K562 (cell line): ENCODE measurements around the gene ZDHHC18. TPM values are rescaled to one million over a fixed set of nuclear protein-coding genes. Genes with fewer than 3 reads are reported as not detected.

ENCODE experiments used
- CBX8 ChIP-seq: fragments of 200-600 bp; sonication (generic); IDR thresholded peaks from 2 replicates; pipeline ENCODE4 v1.6.1; 2012; ENCODE audit warnings: borderline replicate concordance, mixed run types, low read depth, mild to moderate bottlenecking, moderate library complexity, mixed read lengths, low read length, control low read depth, inconsistent platforms; ENCODE audit not compliant: poor library complexity, severe bottlenecking; ENCODE audit errors: extremely low read depth
- CHD1 ChIP-seq: fragments of 200-600 bp; sonication (generic); IDR thresholded peaks from one replicate; pipeline ENCODE4 v1.6.1; 2012; ENCODE audit warnings: mild to moderate bottlenecking, moderate library complexity, low read length, inconsistent platforms
- EGR1 ChIP-seq: fragments of 450-650 bp; conservative IDR thresholded peaks from 2 replicates; pipeline ENCODE4 v1.6.1; 2017; ENCODE audit warnings: mild to moderate bottlenecking
- ETV5 ChIP-seq: sonication (generic); formaldehyde crosslinking; IDR thresholded peaks from 2 replicates; pipeline ENCODE4 v1.4.0; 2020; ENCODE audit warnings: low read depth, mild to moderate bottlenecking, missing genetic modification reagents
- MCM5 ChIP-seq: fragments of 450-650 bp; IDR thresholded peaks from 2 replicates; pipeline ENCODE4 v1.6.1; 2016; ENCODE audit warnings: low read depth
- MYC ChIP-seq, 2 experiments: fragments of 250-450 bp in 1 of 2; sonication (Bioruptor Pico) in 1 of 2; IDR thresholded peaks; 2 replicates each; pipeline versions ENCODE4 v1.5.1 to v1.6.1; 2012 to 2021; ENCODE audit warnings: low read depth in 2 of 2, borderline replicate concordance in 1 of 2, improper control_type of control experiment in 1 of 2, low read length in 1 of 2, mild to moderate bottlenecking in 1 of 2, moderate library complexity in 1 of 2
- NR2C1 ChIP-seq, 2 experiments: fragments of 450-650 bp; IDR thresholded peaks; 2 replicates each; pipeline ENCODE4 v1.6.1; 2017; ENCODE audit warnings: mild to moderate bottlenecking in 2 of 2, antibody characterized with exemption in 1 of 2, inconsistent platforms in 1 of 2, missing compliant biosample characterization in 1 of 2, missing genetic modification characterization in 1 of 2
- PURB ChIP-seq: sonication (generic); formaldehyde crosslinking; IDR thresholded peaks from 2 replicates; pipeline ENCODE4 v1.9.0; 2021; ENCODE audit warnings: low read depth, mild to moderate bottlenecking, missing genetic modification reagents
- SAFB2 ChIP-seq: fragments of 200-400 bp; formaldehyde crosslinking; IDR thresholded peaks from 2 replicates; pipeline ENCODE4 v1.6.1; 2018; ENCODE audit warnings: borderline replicate concordance, low read length, low read depth, moderate library complexity; ENCODE audit not compliant: severe bottlenecking
- ZNF77 ChIP-seq: fragments of 250-450 bp; sonication (Bioruptor Pico); IDR thresholded peaks from 2 replicates; pipeline ENCODE4 v1.5.0; 2020
- polyA plus RNA-seq, 8 experiments: library from polyadenylated mRNA; depleted of rRNA in 4 of 8; stranded (reverse) in 5 of 8; unstranded in 3 of 8; fragments of >200 nt; fragmentation: Nextera tagmentation in 2 of 8; fragmentation: Illumina TruSeq in 1 of 8; extraction: Ambion mirVana in 2 of 8; extraction: Trizol in 1 of 8; gene quantifications; 2 replicates each; pipeline versions ENCODE4 v1.2.1 to v1.2.3, GENCODE V29; 2011 to 2014; ENCODE audit warnings: inconsistent platforms in 1 of 8, missing spikeins in 1 of 8
- total RNA-seq, 7 experiments: library from RNA; depleted of rRNA in 6 of 7; stranded (reverse); fragments of >200 nt in 6 of 7; fragmentation: Illumina TruSeq in 2 of 7; extraction: Trizol in 2 of 7; gene quantifications; 2 replicates each; pipeline versions ENCODE4 v1.2.1 to v1.2.3, GENCODE V29; 2011 to 2021; ENCODE audit warnings: low replicate concordance in 1 of 7
- TF ChIP-seq, protein P1 (sequence below): sonication (generic); formaldehyde crosslinking; IDR thresholded peaks from 2 replicates; pipeline ENCODE4 v1.8.0; 2022; ENCODE audit warnings: missing genetic modification reagents, mild to moderate bottlenecking, borderline replicate concordance
- TF ChIP-seq, protein P2 (sequence below): fragments of 250-450 bp; sonication (Bioruptor Pico); IDR thresholded peaks from 2 replicates; pipeline ENCODE4 v1.8.0; 2022; ENCODE audit warnings: inconsistent platforms, mild to moderate bottlenecking, moderate library complexity, borderline replicate concordance
- TF ChIP-seq, protein P3 (sequence below): fragments of 250-450 bp; sonication (Bioruptor Pico); IDR thresholded peaks from 2 replicates; pipeline ENCODE4 v1.4.0; 2020; ENCODE audit warnings: mild to moderate bottlenecking, moderate library complexity, borderline replicate concordance
- TF ChIP-seq, protein P4 (sequence below): fragments of 450-650 bp; formaldehyde crosslinking; IDR thresholded peaks from 2 replicates; pipeline ENCODE4 v1.4.0; 2020; ENCODE audit warnings: mild to moderate bottlenecking
- TF ChIP-seq, protein P5 (sequence below): fragments of 250-450 bp; sonication (Bioruptor Pico); IDR thresholded peaks from 2 replicates; pipeline ENCODE4 v1.9.0; 2021; ENCODE audit warnings: mild to moderate bottlenecking
- TF ChIP-seq, protein P6 (sequence below): fragments of 250-450 bp; sonication (Bioruptor Pico); IDR thresholded peaks from 2 replicates; pipeline ENCODE4 v1.5.0; 2021; ENCODE audit warnings: mild to moderate bottlenecking, borderline replicate concordance

The ZDHHC18 gene
- total and polyA plus RNA-seq, 9 of the 15 experiments (the other 6 are each of a cell fraction or from before 2014, with no cell fraction given), result 0.42 to 35.6 (median 15.8) TPM

DNA sequence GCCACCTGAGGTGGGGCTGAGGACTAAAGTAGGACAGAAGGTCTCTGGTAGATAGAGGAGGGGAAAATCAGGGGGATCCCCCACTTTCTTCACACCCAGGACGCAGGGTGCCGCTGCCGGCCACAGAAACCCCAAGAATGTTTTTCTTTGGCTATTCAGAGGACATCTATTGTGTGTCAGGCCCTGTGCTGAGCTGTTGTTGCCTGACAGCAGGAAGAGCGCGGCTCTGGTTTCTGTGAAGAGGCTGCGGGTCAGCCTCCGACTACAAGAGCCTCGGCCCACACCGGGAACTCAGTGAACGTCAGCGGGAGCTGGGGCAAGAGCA, 39.1 kb upstream of the ZDHHC18 start (continued):
- TF ChIP-seq NR2C1 (IDR thresholded peaks at IDR 0.05) (no peak), NR2C1 (tag; IDR thresholded peaks at IDR 0.05) (0 out of 2 replicates have a peak, but pooled peaks have one; percentile 11), CHD1 (peak; percentile 99), MYC (IDR thresholded peaks at IDR 0.05; ENCODE audit: low read depth, low read length) (no peak), MYC (CRISPR knock-in tag; IDR thresholded peaks at IDR 0.05; ENCODE audit: borderline replicate concordance, low read depth) (peak; percentile 71; the same call in 1 of the 2 replicates), ETV5 (CRISPR knock-in tag) (peak; percentile 23; the same call in 1 of the 2 replicates), SAFB2 (no peak), EGR1 (no peak), ZNF77 (CRISPR knock-in tag) (no peak), MCM5 (no peak), CBX8 (no peak), PURB (CRISPR knock-in tag) (no peak)
- TF ChIP-seq, protein P1, sequence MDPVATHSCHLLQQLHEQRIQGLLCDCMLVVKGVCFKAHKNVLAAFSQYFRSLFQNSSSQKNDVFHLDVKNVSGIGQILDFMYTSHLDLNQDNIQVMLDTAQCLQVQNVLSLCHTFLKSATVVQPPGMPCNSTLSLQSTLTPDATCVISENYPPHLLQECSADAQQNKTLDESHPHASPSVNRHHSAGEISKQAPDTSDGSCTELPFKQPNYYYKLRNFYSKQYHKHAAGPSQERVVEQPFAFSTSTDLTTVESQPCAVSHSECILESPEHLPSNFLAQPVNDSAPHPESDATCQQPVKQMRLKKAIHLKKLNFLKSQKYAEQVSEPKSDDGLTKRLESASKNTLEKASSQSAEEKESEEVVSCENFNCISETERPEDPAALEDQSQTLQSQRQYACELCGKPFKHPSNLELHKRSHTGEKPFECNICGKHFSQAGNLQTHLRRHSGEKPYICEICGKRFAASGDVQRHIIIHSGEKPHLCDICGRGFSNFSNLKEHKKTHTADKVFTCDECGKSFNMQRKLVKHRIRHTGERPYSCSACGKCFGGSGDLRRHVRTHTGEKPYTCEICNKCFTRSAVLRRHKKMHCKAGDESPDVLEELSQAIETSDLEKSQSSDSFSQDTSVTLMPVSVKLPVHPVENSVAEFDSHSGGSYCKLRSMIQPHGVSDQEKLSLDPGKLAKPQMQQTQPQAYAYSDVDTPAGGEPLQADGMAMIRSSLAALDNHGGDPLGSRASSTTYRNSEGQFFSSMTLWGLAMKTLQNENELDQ (CRISPR knock-in tag), result no peak
- TF ChIP-seq, protein P2, sequence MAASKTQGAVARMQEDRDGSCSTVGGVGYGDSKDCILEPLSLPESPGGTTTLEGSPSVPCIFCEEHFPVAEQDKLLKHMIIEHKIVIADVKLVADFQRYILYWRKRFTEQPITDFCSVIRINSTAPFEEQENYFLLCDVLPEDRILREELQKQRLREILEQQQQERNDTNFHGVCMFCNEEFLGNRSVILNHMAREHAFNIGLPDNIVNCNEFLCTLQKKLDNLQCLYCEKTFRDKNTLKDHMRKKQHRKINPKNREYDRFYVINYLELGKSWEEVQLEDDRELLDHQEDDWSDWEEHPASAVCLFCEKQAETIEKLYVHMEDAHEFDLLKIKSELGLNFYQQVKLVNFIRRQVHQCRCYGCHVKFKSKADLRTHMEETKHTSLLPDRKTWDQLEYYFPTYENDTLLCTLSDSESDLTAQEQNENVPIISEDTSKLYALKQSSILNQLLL (CRISPR knock-in tag), result no peak
- TF ChIP-seq, protein P3, sequence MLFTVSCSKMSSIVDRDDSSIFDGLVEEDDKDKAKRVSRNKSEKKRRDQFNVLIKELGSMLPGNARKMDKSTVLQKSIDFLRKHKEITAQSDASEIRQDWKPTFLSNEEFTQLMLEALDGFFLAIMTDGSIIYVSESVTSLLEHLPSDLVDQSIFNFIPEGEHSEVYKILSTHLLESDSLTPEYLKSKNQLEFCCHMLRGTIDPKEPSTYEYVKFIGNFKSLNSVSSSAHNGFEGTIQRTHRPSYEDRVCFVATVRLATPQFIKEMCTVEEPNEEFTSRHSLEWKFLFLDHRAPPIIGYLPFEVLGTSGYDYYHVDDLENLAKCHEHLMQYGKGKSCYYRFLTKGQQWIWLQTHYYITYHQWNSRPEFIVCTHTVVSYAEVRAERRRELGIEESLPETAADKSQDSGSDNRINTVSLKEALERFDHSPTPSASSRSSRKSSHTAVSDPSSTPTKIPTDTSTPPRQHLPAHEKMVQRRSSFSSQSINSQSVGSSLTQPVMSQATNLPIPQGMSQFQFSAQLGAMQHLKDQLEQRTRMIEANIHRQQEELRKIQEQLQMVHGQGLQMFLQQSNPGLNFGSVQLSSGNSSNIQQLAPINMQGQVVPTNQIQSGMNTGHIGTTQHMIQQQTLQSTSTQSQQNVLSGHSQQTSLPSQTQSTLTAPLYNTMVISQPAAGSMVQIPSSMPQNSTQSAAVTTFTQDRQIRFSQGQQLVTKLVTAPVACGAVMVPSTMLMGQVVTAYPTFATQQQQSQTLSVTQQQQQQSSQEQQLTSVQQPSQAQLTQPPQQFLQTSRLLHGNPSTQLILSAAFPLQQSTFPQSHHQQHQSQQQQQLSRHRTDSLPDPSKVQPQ (CRISPR knock-in tag), result no peak
- TF ChIP-seq, protein P4, sequence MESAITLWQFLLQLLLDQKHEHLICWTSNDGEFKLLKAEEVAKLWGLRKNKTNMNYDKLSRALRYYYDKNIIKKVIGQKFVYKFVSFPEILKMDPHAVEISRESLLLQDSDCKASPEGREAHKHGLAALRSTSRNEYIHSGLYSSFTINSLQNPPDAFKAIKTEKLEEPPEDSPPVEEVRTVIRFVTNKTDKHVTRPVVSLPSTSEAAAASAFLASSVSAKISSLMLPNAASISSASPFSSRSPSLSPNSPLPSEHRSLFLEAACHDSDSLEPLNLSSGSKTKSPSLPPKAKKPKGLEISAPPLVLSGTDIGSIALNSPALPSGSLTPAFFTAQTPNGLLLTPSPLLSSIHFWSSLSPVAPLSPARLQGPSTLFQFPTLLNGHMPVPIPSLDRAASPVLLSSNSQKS, result no peak
- TF ChIP-seq, protein P5, sequence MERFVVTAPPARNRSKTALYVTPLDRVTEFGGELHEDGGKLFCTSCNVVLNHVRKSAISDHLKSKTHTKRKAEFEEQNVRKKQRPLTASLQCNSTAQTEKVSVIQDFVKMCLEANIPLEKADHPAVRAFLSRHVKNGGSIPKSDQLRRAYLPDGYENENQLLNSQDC, result no peak
- TF ChIP-seq, protein P6, sequence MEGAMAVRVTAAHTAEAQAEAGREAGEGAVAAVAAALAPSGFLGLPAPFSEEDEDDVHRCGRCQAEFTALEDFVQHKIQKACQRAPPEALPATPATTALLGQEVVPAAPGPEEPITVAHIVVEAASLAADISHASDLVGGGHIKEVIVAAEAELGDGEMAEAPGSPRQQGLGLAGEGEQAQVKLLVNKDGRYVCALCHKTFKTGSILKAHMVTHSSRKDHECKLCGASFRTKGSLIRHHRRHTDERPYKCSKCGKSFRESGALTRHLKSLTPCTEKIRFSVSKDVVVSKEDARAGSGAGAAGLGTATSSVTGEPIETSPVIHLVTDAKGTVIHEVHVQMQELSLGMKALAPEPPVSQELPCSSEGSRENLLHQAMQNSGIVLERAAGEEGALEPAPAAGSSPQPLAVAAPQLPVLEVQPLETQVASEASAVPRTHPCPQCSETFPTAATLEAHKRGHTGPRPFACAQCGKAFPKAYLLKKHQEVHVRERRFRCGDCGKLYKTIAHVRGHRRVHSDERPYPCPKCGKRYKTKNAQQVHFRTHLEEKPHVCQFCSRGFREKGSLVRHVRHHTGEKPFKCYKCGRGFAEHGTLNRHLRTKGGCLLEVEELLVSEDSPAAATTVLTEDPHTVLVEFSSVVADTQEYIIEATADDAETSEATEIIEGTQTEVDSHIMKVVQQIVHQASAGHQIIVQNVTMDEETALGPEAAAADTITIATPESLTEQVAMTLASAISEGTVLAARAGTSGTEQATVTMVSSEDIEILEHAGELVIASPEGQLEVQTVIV (CRISPR knock-in tag), result no peak
